GM19463 (cell line): ENCODE data around the gene RNASE1.
"Not testable (repeated sequence)": the region's sequence is repeated elsewhere in the genome, so short reads cannot be mapped to it uniquely, and the experiment has no call there.

ENCODE experiments used
- ATAC-seq: cut with Tn5 transposase; IDR thresholded peaks from one replicate; pipeline ENCODE4 v1.9.1; 2021; ENCODE audit warnings: mild to moderate bottlenecking, moderate library complexity; ENCODE audit not compliant: unreplicated experiment

Gene RNASE1

DNA sequence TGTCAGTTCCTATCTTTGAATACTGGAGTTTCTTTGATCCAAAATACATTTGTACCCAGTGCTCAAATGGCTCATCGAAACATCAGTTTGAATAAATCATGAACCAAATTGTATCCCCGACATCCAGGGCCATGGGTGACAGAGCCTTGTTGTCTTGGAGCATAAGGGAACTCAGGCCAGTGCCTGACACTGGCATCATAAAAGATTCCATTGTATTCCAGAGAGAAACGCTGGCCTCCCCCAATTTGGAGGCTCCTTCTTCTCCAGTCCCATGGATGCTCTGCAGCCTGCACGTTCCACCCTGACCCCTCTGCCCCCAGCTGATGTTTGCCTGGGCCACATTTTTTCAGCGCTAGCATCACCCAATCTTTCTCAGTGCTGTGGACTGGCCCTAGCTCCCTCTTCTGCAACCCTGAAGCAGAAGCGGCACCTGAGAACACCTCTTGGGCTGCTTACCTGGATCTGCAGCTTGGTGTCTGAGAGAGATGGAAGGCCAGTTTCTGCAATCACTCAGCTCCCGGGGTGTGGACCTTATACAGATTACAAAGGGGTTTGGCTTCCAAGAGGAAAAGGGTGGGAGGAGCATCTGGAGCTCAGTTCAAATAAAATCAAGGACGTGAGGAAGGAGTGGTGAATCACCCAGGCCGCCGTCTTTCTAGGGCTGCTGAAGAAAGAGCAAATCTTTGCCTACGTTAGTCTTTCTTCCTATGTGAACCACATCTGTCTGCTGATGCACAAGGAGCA, at the start of gene RNASE1:
RNASE1 (minus strand) TSS at position 504 of the 744 bp plus-strand sequence. CDS start 776 bp downstream, outside the sequence.
- no peak for ATAC-seq

GRCh38 chr14:20848955-20849570, 46.4 kb upstream of the RNASE1 start:
- ATAC-seq: no peak

- ATAC-seq: no peak
Measured at GRCh38 chr14:20848316-20848954, 45.8 kb upstream of the RNASE1 start.

GRCh38 chr14:20846560-20846959, 43.9 kb upstream of the RNASE1 start:
- ATAC-seq: no peak

- no peak for ATAC-seq
Measured at GRCh38 chr14:20841096-20841495, 38.5 kb upstream of the RNASE1 start.

GRCh38 chr14:20837831-20838230, 35.2 kb upstream of the RNASE1 start:
- ATAC-seq: no peak

DNA sequence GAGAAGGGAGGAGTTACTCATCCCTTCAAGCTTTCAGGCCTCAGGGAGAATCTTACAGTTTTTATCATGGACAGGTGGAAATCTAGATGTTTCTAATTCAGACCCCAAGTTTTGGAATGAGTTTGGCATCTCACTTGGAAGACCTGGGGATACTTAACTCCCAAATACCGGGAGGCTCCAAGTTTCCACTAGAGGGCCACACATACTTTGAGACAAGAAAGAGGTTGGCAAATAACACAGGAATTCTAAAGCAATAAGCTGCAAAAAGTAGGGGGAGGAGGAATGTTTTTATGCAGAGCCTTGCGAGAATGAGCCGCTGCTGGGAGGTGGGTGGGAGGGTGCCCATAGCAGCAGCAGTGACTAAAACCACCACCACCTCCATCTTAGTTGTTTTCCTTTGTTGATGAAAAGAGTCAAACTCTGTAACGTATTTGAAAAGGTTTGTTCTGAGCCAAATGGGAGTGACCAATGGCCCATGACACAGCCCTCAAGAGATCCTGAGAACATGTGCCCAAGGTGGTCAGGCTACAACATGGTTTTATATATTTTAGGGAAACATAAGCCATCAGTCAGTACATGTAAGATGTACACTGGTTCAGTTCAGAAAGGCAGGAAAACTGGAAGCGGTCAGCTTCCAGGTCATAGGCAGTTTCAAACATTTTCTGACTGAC, 34.2 kb upstream of the RNASE1 start:
- no peak for ATAC-seq

DNA sequence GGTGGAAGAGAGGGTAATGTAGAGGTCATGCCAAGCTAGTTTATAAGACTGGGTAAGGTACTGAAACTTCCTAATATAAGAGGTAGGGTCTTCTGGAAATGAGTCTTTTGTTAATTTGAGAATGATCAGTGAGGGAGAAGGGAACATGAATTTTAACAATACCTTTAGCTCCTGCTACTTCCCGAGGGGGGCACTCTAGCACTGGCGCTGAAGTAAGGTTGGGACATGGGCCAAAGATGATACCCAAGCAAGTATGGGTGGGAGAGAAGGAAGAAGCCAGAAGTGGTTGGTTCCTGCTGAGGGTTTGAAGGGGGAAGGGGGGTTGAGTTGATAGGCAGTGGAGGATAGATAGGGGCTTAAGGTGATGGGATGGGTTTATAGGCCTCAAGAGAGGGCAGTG, 32.3 kb upstream of the RNASE1 start:
- no peak for ATAC-seq

DNA sequence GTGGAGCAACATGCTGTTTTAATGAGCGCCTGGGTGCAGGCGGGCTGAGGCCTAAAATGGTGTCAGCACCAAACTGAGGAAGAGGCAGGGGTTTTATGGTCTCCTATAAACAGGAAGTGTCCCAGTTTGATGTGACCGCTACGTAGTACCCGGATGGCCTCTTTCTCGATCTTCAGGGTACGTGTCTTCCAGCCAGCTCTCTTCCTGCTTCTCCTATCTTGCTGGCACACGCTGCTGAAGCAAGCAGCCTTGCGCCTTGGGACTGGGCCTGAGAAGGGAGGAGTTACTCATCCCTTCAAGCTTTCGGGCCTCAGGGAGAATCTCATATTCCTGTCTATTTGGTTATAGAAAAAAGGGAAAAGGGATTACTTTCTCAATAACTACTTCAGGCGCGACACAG, 28.2 kb upstream of the RNASE1 start:
- no peak for ATAC-seq

DNA sequence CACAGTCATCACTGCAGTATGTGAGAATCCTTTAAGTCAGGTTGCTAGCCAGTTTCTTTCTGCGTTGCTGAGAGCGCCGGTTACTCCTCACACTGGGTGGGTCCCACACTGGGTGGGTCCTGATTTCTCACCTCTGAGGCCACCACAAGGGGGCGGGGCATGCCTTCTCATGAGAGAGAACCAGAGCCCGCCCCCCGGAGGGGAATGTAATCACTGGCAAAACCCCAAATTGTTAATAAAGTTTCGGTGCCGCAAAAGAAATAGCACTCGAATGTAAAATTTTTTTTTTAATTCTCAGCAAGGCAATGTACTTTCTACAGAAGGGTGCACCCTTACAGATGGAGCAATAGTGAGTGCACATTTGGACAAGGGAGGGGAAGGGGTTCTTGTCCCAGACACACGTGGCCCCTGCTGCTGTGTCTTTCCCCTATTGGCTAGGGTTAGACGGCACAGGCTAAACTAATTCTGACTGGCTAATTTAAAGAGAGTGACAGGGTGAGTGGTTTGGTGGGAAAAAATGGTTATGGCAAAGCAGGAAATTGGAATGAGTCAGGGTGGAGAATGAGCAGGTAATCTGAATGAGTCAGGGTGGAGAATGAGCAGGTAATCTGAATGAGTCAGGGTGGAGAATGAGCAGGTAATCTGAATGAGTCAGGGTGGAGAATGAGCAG, 25.5 kb upstream of the RNASE1 start:
- not testable (repeated sequence) for ATAC-seq

DNA sequence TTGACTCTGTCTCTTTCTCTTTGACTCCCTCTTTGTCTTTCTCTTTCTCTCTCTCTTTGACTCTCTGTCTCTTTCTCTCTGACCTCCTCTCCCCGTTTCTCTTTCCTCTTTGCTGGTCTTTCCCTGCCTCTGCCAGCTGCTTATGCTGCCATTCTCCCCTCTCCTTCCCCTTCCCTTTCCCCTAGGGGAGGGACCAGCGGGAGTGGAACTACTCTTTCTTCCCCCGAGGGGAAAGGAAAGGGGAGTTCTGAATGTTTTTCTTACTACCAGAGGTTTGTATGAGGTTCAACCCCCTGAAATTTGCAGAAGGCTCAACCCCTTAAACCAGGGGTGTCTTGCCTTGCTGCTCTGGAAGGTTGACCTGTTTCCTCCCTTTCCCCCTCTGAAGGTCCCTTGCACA, 24.7 kb upstream of the RNASE1 start:
- ATAC-seq: no peak

DNA sequence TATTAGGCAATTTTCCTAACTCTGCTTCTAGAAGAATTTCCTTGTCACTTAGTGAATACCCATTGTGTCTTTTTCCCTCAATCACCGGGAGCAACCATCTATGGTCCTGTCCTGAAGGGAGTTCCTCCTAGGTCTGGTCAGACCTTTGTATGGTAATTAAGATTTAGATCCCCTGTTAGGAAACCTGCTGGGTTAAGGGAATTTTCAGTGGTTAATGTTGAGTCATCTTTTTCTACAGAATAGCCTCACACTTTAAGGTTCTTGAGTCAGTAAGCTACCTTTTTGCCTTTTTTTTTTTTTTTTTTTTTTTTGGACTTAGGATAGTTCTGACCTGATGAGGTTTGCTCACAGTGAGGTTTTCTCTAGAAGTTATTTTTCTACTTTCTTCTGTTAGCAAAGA, 24.0 kb upstream of the RNASE1 start:
- ATAC-seq: not testable (repeated sequence)

GRCh38 chr14:20823859-20824258, 21.2 kb upstream of the RNASE1 start:
- no peak for ATAC-seq

- not testable (repeated sequence) for ATAC-seq
Measured at GRCh38 chr14:20821521-20822108, 19.0 kb upstream of the RNASE1 start.

GRCh38 chr14:20820063-20820904, 17.6 kb upstream of the RNASE1 start:
- ATAC-seq: no peak

DNA sequence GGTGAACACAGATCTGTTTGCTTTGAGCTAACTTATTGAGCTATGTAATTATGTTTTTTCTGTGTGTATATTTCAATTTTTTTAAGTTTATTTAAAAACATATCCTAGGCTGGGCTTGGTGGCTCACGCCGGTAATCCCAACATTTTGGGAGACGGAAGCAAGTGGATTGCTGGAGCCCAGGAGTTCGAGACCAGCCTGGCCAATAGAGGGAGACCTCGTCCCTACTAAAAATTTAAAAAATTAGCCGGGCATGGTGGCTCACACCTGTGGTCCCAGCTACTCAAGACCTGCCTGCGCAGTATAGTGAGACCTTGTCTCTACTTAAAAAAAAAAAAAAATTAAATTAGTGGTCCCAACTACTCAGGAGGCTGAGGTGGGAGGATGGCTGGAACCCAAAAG, 16.2 kb upstream of the RNASE1 start:
- ATAC-seq: no peak

GRCh38 chr14:20815946-20816345, 13.3 kb upstream of the RNASE1 start:
- not testable (repeated sequence) for ATAC-seq

- ATAC-seq: no peak
Measured at GRCh38 chr14:20811986-20812975, 9.6 kb upstream of the RNASE1 start.
